AG04449 (cell line): ENCODE results near the gene ACTN1.
A peak's percentile ranks its signal among the peaks of the same experiment; 100 is the strongest.

Experiments
- CTCF ChIA-PET: fragments of 350-600 bp; formaldehyde crosslinking; extraction: SDS; loops from one replicate; lab custom pipeline; 2021; ENCODE audit warnings: antibody characterized with exemption; lab: Yijun Ruan, JAX
- POLR2A ChIA-PET: fragments of 400-600, 350-600 bp; formaldehyde crosslinking; extraction: SDS; loops from one replicate; lab custom pipeline; 2020; ENCODE audit warnings: antibody characterized with exemption, inconsistent platforms; lab: Yijun Ruan, JAX
- DNase-seq: peaks from one replicate; pipeline ENCODE4 v3.0.0-alpha.2; 2010; ENCODE audit warnings: low read depth, low spot score
- H3K4me3 ChIP-seq: 2 replicates; pipeline ENCODE4 v1.5.1; 2011; ENCODE audit warnings: low read depth, mild to moderate bottlenecking, control low read depth, low read length
- CTCF ChIP-seq: IDR thresholded peaks from one replicate; pipeline ENCODE4 v1.5.1; 2011; ENCODE audit warnings: mild to moderate bottlenecking, moderate library complexity, low read length, control low read depth, inconsistent platforms; ENCODE audit not compliant: insufficient read depth; ENCODE audit errors: missing control alignments

The ACTN1 gene

GRCh38 chr14:69013943-69014782 is 35.1 kb upstream of the ACTN1 start:
- peak; percentile 44 for DNase-seq

GRCh38 chr14:69012256-69012953 is 33.3 kb upstream of the ACTN1 start:
- no peak overlapping the region for H3K4me3 ChIP-seq
- POLR2A ChIA-PET, result no interaction called here
- no peak for TF ChIP-seq CTCF
- no peak for DNase-seq
- CTCF ChIA-PET, result interaction anchor here (0.6 to 1.2 kb wide), 3 partner anchors 10 to 91 kb away, joined by 3 to 4 read pairs (median 3); no protein-coding TSS in a partner anchor

More at GRCh38 chr14:69013943-69014782, 35.1 kb upstream of the ACTN1 start:
- ChIA-PET POLR2A (no interaction called here), CTCF (interaction anchor here (1.3 kb wide), 1 partner anchor 14 kb away, joined by 4 read pairs; no protein-coding TSS in a partner anchor)
- H3K4me3 ChIP-seq, result no peak overlapping the region
- TF ChIP-seq CTCF, result no peak

- DNase-seq, result no peak
- no peak overlapping the region for H3K4me3 ChIP-seq
- TF ChIP-seq CTCF, result no peak
- POLR2A ChIA-PET, result no interaction called here
- CTCF ChIA-PET, result no interaction called here
Measured at GRCh38 chr14:69010648-69011047, 31.5 kb upstream of the ACTN1 start.

- no peak overlapping the region for H3K4me3 ChIP-seq
- ChIA-PET CTCF (no interaction called here), POLR2A (interaction anchor here (0.7 to 1.4 kb wide), 3 partner anchors 8 to 31 kb away, joined by 3 to 4 read pairs (median 4); partner anchors contain the start of gene ACTN1)
- TF ChIP-seq CTCF, result no peak
- DNase-seq, result peak; percentile 63
Measured at GRCh38 chr14:69008421-69008884, 29.4 kb upstream of the ACTN1 start.

GRCh38 chr14:69006346-69006745 is 27.2 kb upstream of the ACTN1 start:
- TF ChIP-seq CTCF, result no peak
- POLR2A ChIA-PET, result interaction anchor here (0.8 to 1.0 kb wide), 2 partner anchors 28 to 67 kb away, joined by 3 read pairs; no protein-coding TSS in a partner anchor
- DNase-seq, result no peak
- CTCF ChIA-PET, result interaction anchor here (0.9 kb wide), 1 partner anchor 31 kb away, joined by 3 read pairs; no protein-coding TSS in a partner anchor
- H3K4me3 ChIP-seq, result no peak overlapping the region
